Thyroid gland (tissue), 4 donors: ENCODE results near the gene TSPAN6.

Source experiments
- CTCF ChIP-seq, 6 experiments: fragments of 200-600 bp in 3 of 6; fragments of 450-650 bp in 3 of 6; sonication (generic) in 3 of 6; IDR thresholded peaks; one replicate each; pipeline ENCODE4 v1.5.1; 2016 to 2019; ENCODE audit warnings: antibody characterized with exemption in 6 of 6, mild to moderate bottlenecking in 2 of 6, inconsistent platforms in 1 of 6, moderate library complexity in 1 of 6
- POLR2A ChIP-seq, 2 donors: fragments of 450-650 bp; IDR thresholded peaks; one replicate each; pipeline ENCODE4 v1.6.1; 2017; ENCODE audit warnings: antibody characterized with exemption in 2 of 2, mild to moderate bottlenecking in 2 of 2, moderate library complexity in 1 of 2

GRCh38 chrX:100587861-100588260, 48.7 kb downstream of the TSPAN6 start:
- no peak for TF ChIP-seq CTCF (IDR thresholded peaks at IDR 0.05)
- TF ChIP-seq POLR2A (IDR thresholded peaks at IDR 0.05) = no peak
